SK-N-SH (cell line): ENCODE results near the gene GEMIN8. TPM values are rescaled to one million over a fixed set of nuclear protein-coding genes. Genes with fewer than 3 reads are reported as not detected.

Source experiments
- CTCF ChIA-PET: fragments of 300-600, 350-600 bp; formaldehyde crosslinking; extraction: SDS; loops from one replicate; lab custom pipeline; 2021; lab: Yijun Ruan, JAX
- POLR2A ChIA-PET: fragments of 350-600 bp; sonication (Branson Sonifier 250); formaldehyde crosslinking; extraction: SDS; loops from one replicate; lab custom pipeline; 2020; ENCODE audit warnings: antibody characterized with exemption, inconsistent platforms; lab: Yijun Ruan, JAX
- DNase-seq: peaks from one replicate; pipeline ENCODE4 v3.0.0; 2012
- H2AFZ ChIP-seq: fragments of 200-600 bp; sonication (generic); 2 replicates; pipeline ENCODE4 v1.8.1; 2016; ENCODE audit warnings: antibody characterized with exemption, mild to moderate bottlenecking, low read depth
- H3F3A ChIP-seq: fragments of 200-600 bp; sonication (generic); replicated peaks from 2 replicates; pipeline ENCODE3; 2016; ENCODE audit warnings: antibody characterized with exemption, mild to moderate bottlenecking; ENCODE audit not compliant: insufficient read depth
- H3K27ac ChIP-seq, 2 experiments: fragments of 200-500 bp in 1 of 2; fragments of 200-600 bp in 1 of 2; sonication (Bioruptor generic) in 1 of 2; sonication (generic), shearing (Covaris generic) in 1 of 2; 2 replicates each; pipeline versions ENCODE4 v1.5.1 to v1.6.1; 2014 to 2016; ENCODE audit warnings: low read depth in 2 of 2, inconsistent platforms in 1 of 2, low read length in 1 of 2, mild to moderate bottlenecking in 1 of 2, mixed read lengths in 1 of 2
- H3K27me3 ChIP-seq: fragments of 200-600 bp; sonication (generic), shearing (Covaris generic); 2 replicates; pipeline ENCODE4 v1.6.1; 2016; ENCODE audit warnings: mixed run types; ENCODE audit not compliant: insufficient read depth
- H3K36me3 ChIP-seq, 2 experiments: fragments of 200-500 bp in 1 of 2; fragments of 200-600 bp in 1 of 2; sonication (Bioruptor generic) in 1 of 2; sonication (generic) in 1 of 2; replicated peaks in 1 of 2; 2 replicates each; pipeline versions ENCODE3 to v1.5.1; 2014 to 2016; ENCODE audit warnings: low read length in 1 of 2, mild to moderate bottlenecking in 1 of 2; ENCODE audit not compliant: insufficient read depth in 2 of 2, control insufficient read depth in 1 of 2
- H3K4me1 ChIP-seq, 2 experiments: fragments of 200-500 bp in 1 of 2; fragments of 200-600 bp in 1 of 2; sonication (Bioruptor generic) in 1 of 2; sonication (generic), shearing (Covaris generic) in 1 of 2; 2 replicates each; pipeline versions ENCODE4 v1.5.1 to v1.6.1; 2014 to 2016; ENCODE audit warnings: low read depth in 1 of 2, low read length in 1 of 2, mixed run types in 1 of 2; ENCODE audit not compliant: insufficient read depth in 2 of 2, control insufficient read depth in 1 of 2
- H3K4me2 ChIP-seq: fragments of 200-600 bp; sonication (generic), shearing (Covaris generic); 2 replicates; pipeline ENCODE4 v1.6.1; 2017; ENCODE audit warnings: mixed run types
- H3K4me3 ChIP-seq, 2 experiments: fragments of 200-500 bp in 1 of 2; fragments of 200-600 bp in 1 of 2; sonication (Bioruptor generic) in 1 of 2; sonication (generic), shearing (Covaris generic) in 1 of 2; 2 replicates each; pipeline versions ENCODE4 v1.5.1 to v1.8.1; 2014 to 2016; ENCODE audit warnings: low read depth in 2 of 2, inconsistent platforms in 1 of 2, low read length in 1 of 2, mild to moderate bottlenecking in 1 of 2, mixed read lengths in 1 of 2, moderate library complexity in 1 of 2
- H3K79me2 ChIP-seq: fragments of 200-600 bp; sonication (generic); 2 replicates; pipeline ENCODE4 v1.8.1; 2017; ENCODE audit warnings: mild to moderate bottlenecking; ENCODE audit not compliant: insufficient read depth
- H3K9ac ChIP-seq: fragments of 200-600 bp; sonication (generic); 2 replicates; pipeline ENCODE4 v1.6.1; 2017; ENCODE audit warnings: mixed run types
- H3K9me2 ChIP-seq: fragments of 200-600 bp; sonication (generic); 2 replicates; pipeline ENCODE4 v1.6.1; 2017; ENCODE audit warnings: mixed run types
- H3K9me3 ChIP-seq: fragments of 200-600 bp; sonication (generic); 2 replicates; pipeline ENCODE4 v1.6.1; 2017; ENCODE audit warnings: mixed run types, mild to moderate bottlenecking, moderate library complexity
- H4K20me1 ChIP-seq: fragments of 200-600 bp; sonication (generic); 2 replicates; pipeline ENCODE4 v1.6.1; 2017; ENCODE audit warnings: mild to moderate bottlenecking, mixed run types; ENCODE audit not compliant: insufficient read depth
- CHD2 ChIP-seq: fragments of 150-350 bp; IDR thresholded peaks from 2 replicates; pipeline ENCODE4 v1.6.1; 2018; ENCODE audit warnings: low read length; ENCODE audit not compliant: partially characterized antibody
- CTCF ChIP-seq: fragments of 200-600 bp; sonication (generic); IDR thresholded peaks from 2 replicates; pipeline ENCODE4 v1.6.1; 2017; ENCODE audit warnings: antibody characterized with exemption, mild to moderate bottlenecking, moderate library complexity
- EP300 ChIP-seq, 2 experiments: IDR thresholded peaks; 2 replicates each; pipeline versions ENCODE4 v1.4.0 to v1.6.1; 2012; ENCODE audit warnings: borderline replicate concordance in 1 of 2, low read depth in 1 of 2, low read length in 1 of 2
- FOXJ3 ChIP-seq: sonication (generic); formaldehyde crosslinking; IDR thresholded peaks from 2 replicates; pipeline ENCODE4 v1.5.1; 2020; ENCODE audit warnings: mild to moderate bottlenecking, missing genetic modification reagents
- FOXM1 ChIP-seq: IDR thresholded peaks from 2 replicates; pipeline ENCODE4 v1.4.0; 2012; ENCODE audit warnings: low read depth, mild to moderate bottlenecking
- GATA2 ChIP-seq: sonication (generic); formaldehyde crosslinking; IDR thresholded peaks from 2 replicates; pipeline ENCODE4 v1.5.0; 2020; ENCODE audit warnings: mild to moderate bottlenecking, missing genetic modification reagents
- JUND ChIP-seq: IDR thresholded peaks from 2 replicates; pipeline ENCODE4 v1.4.0; 2012
- MAX ChIP-seq: IDR thresholded peaks from 2 replicates; pipeline ENCODE4 v1.4.0; 2012; ENCODE audit warnings: low read depth
- MXI1 ChIP-seq: IDR thresholded peaks from 2 replicates; pipeline ENCODE4 v1.6.1; 2012; ENCODE audit warnings: mild to moderate bottlenecking, low read depth, low read length, improper control_type of control experiment
- NFIC ChIP-seq: IDR thresholded peaks from 2 replicates; pipeline ENCODE4 v1.4.0; 2012; ENCODE audit warnings: borderline replicate concordance
- NRF1 ChIP-seq: IDR thresholded peaks from 2 replicates; pipeline ENCODE4 v1.6.1; 2012; ENCODE audit warnings: low read depth, mild to moderate bottlenecking, low read length
- PBX3 ChIP-seq: IDR thresholded peaks from 2 replicates; pipeline ENCODE4; 2012
- RAD21 ChIP-seq: IDR thresholded peaks from 2 replicates; pipeline ENCODE4 v1.6.1; 2012; ENCODE audit warnings: mild to moderate bottlenecking, low read length
- RCOR1 ChIP-seq: fragments of 150-350 bp; IDR thresholded peaks from 2 replicates; pipeline ENCODE4 v1.6.1; 2017; ENCODE audit warnings: antibody characterized with exemption, low read length
- REST ChIP-seq: IDR thresholded peaks from 2 replicates; pipeline ENCODE4 v1.6.1; 2012; ENCODE audit warnings: mild to moderate bottlenecking, low read depth, low read length, moderate library complexity
- RXRA ChIP-seq: IDR thresholded peaks from 2 replicates; pipeline ENCODE4 v1.4.0; 2012; ENCODE audit warnings: low read depth, mild to moderate bottlenecking, borderline replicate concordance
- SIN3A ChIP-seq: IDR thresholded peaks from 2 replicates; pipeline ENCODE4 v1.6.1; 2012; ENCODE audit warnings: low read depth, mild to moderate bottlenecking, low read length, moderate library complexity, borderline replicate concordance
- SMC3 ChIP-seq: IDR thresholded peaks from 2 replicates; pipeline ENCODE4 v1.6.1; 2012; ENCODE audit warnings: low read depth, low read length, improper control_type of control experiment
- TAF1 ChIP-seq: IDR thresholded peaks from 2 replicates; pipeline ENCODE4 v1.6.1; 2012; ENCODE audit warnings: low read depth, mild to moderate bottlenecking, low read length, moderate library complexity, borderline replicate concordance
- TCF12 ChIP-seq: IDR thresholded peaks from 2 replicates; pipeline ENCODE4 v1.4.0; 2012
- TEAD4 ChIP-seq: IDR thresholded peaks from 2 replicates; pipeline ENCODE4 v1.4.0; 2012; ENCODE audit warnings: mild to moderate bottlenecking, borderline replicate concordance; ENCODE audit not compliant: insufficient read depth
- YY1 ChIP-seq: IDR thresholded peaks from 2 replicates; pipeline ENCODE4 v1.4.0; 2012; ENCODE audit warnings: low read depth, mild to moderate bottlenecking
- WGBS: methylation state at CpG from one replicate; pipeline ENCODE4 v1.1.6; 2017; ENCODE audit warnings: low lambda C conversion rate; 5-methylcytosine and 5-hydroxymethylcytosine counted together
- polyA plus RNA-seq, 3 experiments: library from polyadenylated mRNA; depleted of rRNA; stranded (reverse); fragments of >200 nt; gene quantifications; 2 replicates each; pipeline ENCODE4 v1.2.3, GENCODE V29; 2012

GEMIN8 gene
- polyA plus RNA-seq, 1 of the 3 experiments (the other 2 are of a cell fraction), result 69.8 TPM

- Histone ChIP-seq H3K4me3 (no peak overlapping the region), H3K79me2 (no peaks in the 10 kb centered on the region), H3K36me3 (no peaks in the 10 kb centered on the region), H3F3A (no peaks in the 10 kb centered on the region), H3K4me1 (no peaks in the 10 kb centered on the region), H3K9ac (no peak overlapping the region), H4K20me1 (no peaks in the 10 kb centered on the region), H3K27ac (no peak overlapping the region), H2AFZ (no peak overlapping the region), H3K27me3 (no peaks in the 10 kb centered on the region), H3K9me3 (no peaks in the 10 kb centered on the region), H3K9me2 (no peaks in the 10 kb centered on the region), H3K4me2 (no peak overlapping the region)
- CTCF ChIA-PET, result interaction anchor here (0.6 kb wide), 1 partner anchor 350 kb away, joined by 3 read pairs; no protein-coding TSS in a partner anchor
- WGBS, result 72% methylated on average over 6 of the region's 6 CpGs
- POLR2A ChIA-PET, result no interaction called here
- DNase-seq, result no peak
- TF ChIP-seq CTCF (no peak), FOXJ3 (CRISPR knock-in tag) (no peak), TEAD4 (no peak), RAD21 (no peak), TAF1 (no peak), SMC3 (no peak), MAX (no peak), JUND (no peak), RXRA (no peak), FOXM1 (no peak), EP300 (IDR thresholded peaks at IDR 0.05; ENCODE audit: borderline replicate concordance in 1 of 2, low read depth in 1 of 2, low read length in 1 of 2) (no peak), YY1 (no peak), NFIC (no peak)
Measured at GRCh38 chrX:13996650-13997049, 33.0 kb downstream of the GEMIN8 start.

- Histone ChIP-seq H3K79me2 (no peaks in the 10 kb centered on the region), H3K36me3 (no peaks in the 10 kb centered on the region), H3K9ac (no peak overlapping the region), H3K4me3 (no peak overlapping the region), H3K9me2 (no peaks in the 10 kb centered on the region), H3K27ac (no peak overlapping the region), H3K27me3 (no peaks in the 10 kb centered on the region), H2AFZ (no peak overlapping the region), H3F3A (no peaks in the 10 kb centered on the region), H3K4me2 (no peak overlapping the region), H3K9me3 (no peaks in the 10 kb centered on the region), H3K4me1 (no peaks in the 10 kb centered on the region), H4K20me1 (no peaks in the 10 kb centered on the region)
- ChIA-PET POLR2A (no interaction called here), CTCF (no interaction called here)
- DNase-seq, result no peak
- WGBS, result 57% methylated on average over 3 of the region's 3 CpGs
- TF ChIP-seq CHD2, result no peak
- no peak for TF ChIP-seq GATA2 (CRISPR knock-in tag)
- TF ChIP-seq EP300 (IDR thresholded peaks at IDR 0.05; ENCODE audit: borderline replicate concordance in 1 of 2, low read depth in 1 of 2, low read length in 1 of 2), result no peak
- no peak for TF ChIP-seq TCF12
- no peak for TF ChIP-seq REST
- no peak for TF ChIP-seq PBX3
- no peak for TF ChIP-seq SIN3A
- TF ChIP-seq RXRA, result no peak
- no peak for TF ChIP-seq FOXJ3 (CRISPR knock-in tag)
- no peak for TF ChIP-seq NRF1
- TF ChIP-seq NFIC, result no peak
- TF ChIP-seq RAD21, result no peak
- no peak for TF ChIP-seq JUND
- no peak for TF ChIP-seq RCOR1
- TF ChIP-seq TAF1, result no peak
- TF ChIP-seq MAX, result no peak
- TF ChIP-seq MXI1, result no peak
Measured at GRCh38 chrX:13994536-13995080, 35.1 kb downstream of the GEMIN8 start.
